Calu3 (cell line): ENCODE results near the gene SENP8. TPM values are rescaled to one million over a fixed set of nuclear protein-coding genes. Genes with fewer than 3 reads are reported as not detected.

Experiments used
- BruUV-seq: library from RNA; stranded (reverse); fragments of 400-500 nt; replicated peaks from 2 replicates; lab custom pipeline; 2021; lab: Mats Ljungman, UMichigan
- CTCF ChIA-PET: fragments of 300-600 bp; sonication (Branson Sonifier 250); formaldehyde crosslinking; loops from one replicate; lab custom pipeline; 2022; ENCODE audit warnings: antibody characterized with exemption; lab: Charles Lee
- DNase-seq: peaks from one replicate; pipeline ENCODE4 v3.0.0; 2022
- H3K27ac Mint-ChIP-seq: one replicate; pipeline ENCODE4 v1.8.0; 2022; ENCODE audit warnings: mixed read lengths; ENCODE audit not compliant: unreplicated experiment
- H3K27me3 Mint-ChIP-seq: one replicate; pipeline ENCODE4 v1.8.0; 2022; ENCODE audit warnings: mixed read lengths; ENCODE audit not compliant: unreplicated experiment
- H3K36me3 Mint-ChIP-seq: one replicate; pipeline ENCODE4 v1.8.0; 2022; ENCODE audit warnings: mild to moderate bottlenecking, moderate library complexity, mixed read lengths; ENCODE audit not compliant: insufficient read depth, unreplicated experiment
- H3K4me1 Mint-ChIP-seq: one replicate; pipeline ENCODE4 v1.8.0; 2022; ENCODE audit warnings: mild to moderate bottlenecking, low read depth, mixed read lengths; ENCODE audit not compliant: unreplicated experiment
- H3K4me3 Mint-ChIP-seq: one replicate; pipeline ENCODE4 v1.8.0; 2022; ENCODE audit warnings: mild to moderate bottlenecking, low read depth, moderate library complexity, mixed read lengths; ENCODE audit not compliant: unreplicated experiment
- H3K9me3 Mint-ChIP-seq: one replicate; pipeline ENCODE4 v1.8.0; 2022; ENCODE audit warnings: low read depth, mixed read lengths; ENCODE audit not compliant: unreplicated experiment
- CTCF ChIP-seq: fragments of 200-600 bp; IDR thresholded peaks from one replicate; pipeline ENCODE4 v1.8.0; 2022; ENCODE audit warnings: antibody characterized with exemption; ENCODE audit not compliant: unreplicated experiment
- intact Hi-C: fragments of 100-400 bp; cut with micrococcal nuclease; formaldehyde crosslinking; loops from one replicate; pipeline ENCODE4 v1.10.0; 2022; ENCODE audit not compliant: unreplicated experiment
- total RNA-seq: library from RNA; stranded (reverse); gene quantifications from 2 replicates; pipeline ENCODE4 v1.2.3, GENCODE V29; 2022

Gene SENP8
- total RNA-seq, 1 experiment from 2014 or later: 3.6 TPM

- no peak overlapping the region for H3K4me3 Mint-ChIP-seq
- H3K36me3 Mint-ChIP-seq: no peaks in the 10 kb centered on the region
- no peak for TF ChIP-seq CTCF
- no peak for DNase-seq
- intact Hi-C loops: no loop called here
- CTCF ChIA-PET: no interaction called here
- peaks cover 23% of the 10 kb centered on the region for H3K27me3 Mint-ChIP-seq
- BruUV-seq: no TSS peak
- no peaks in the 10 kb centered on the region for H3K9me3 Mint-ChIP-seq
- peaks cover 7% of the 10 kb centered on the region for H3K4me1 Mint-ChIP-seq
- H3K27ac Mint-ChIP-seq: no peak overlapping the region
Observed at GRCh38 chr15:72178976-72179585, 60.9 kb downstream of the SENP8 start.

DNA sequence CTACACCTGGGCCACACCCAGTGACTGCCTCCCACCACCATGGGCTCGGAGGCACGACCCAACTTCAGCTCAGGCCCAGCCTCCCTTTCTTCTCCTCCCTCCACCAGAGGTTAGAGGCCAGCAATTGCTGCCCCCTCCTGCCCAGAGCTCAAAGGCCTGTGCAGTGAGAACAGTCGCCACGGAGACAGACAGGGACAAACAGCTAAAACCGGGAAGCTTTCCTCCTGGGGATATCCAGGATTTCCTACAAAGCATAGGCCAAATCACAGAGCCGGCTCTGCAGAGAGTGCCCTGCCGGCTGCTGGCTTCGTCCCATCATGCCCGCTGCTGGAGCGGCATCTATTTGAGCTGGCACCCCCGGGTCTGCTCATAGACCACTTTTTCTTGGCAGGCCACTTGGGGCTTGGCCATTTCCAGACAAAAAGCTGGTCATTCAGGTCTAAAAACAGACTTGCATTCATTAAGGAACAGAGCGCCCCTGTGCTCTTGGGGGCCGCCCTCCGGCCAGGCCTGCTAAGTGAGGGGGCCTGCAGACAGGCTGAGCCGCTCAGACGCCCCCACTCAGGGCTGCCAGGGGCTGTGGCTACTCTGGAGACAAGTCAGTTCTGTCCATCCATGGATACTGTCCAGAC, 61.9 kb downstream of the SENP8 start:
- peaks cover 14% of the 10 kb centered on the region for H3K27me3 Mint-ChIP-seq
- no peak overlapping the region for H3K4me3 Mint-ChIP-seq
- DNase-seq: no peak
- H3K36me3 Mint-ChIP-seq: no peaks in the 10 kb centered on the region
- intact Hi-C loops: no loop called here
- peaks cover 4% of the 10 kb centered on the region for H3K4me1 Mint-ChIP-seq
- H3K9me3 Mint-ChIP-seq: no peaks in the 10 kb centered on the region
- no peak overlapping the region for H3K27ac Mint-ChIP-seq
- no peak for TF ChIP-seq CTCF
- BruUV-seq: no TSS peak
- CTCF ChIA-PET: no interaction called here

DNA sequence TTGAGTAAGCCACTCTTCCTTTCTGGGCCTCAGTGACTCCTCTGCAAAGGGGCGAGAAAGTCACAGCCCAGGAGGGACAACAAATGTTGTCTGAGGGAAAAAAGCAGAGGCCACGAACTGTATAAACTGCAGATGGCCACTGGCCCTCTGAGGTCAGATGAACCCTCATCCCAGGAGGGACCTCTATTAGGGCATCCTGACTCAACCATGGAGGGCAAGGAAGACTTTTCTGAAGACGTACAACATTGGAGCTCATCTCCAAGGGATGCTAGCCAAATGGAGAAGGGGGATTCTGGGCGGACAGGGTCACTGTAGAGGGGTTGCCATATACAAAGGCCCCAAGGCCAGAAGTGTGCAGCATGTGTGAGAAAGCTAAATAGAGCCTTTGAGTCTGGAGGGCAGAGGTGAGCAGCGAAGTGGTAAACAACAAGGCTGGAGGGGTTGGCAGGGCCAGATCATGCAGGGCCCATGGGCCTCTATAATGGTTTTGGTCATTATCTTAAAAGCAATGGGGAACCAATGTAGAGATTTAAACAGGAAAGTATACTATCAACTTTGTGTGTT, 62.6 kb downstream of the SENP8 start:
- peaks cover 6% of the 10 kb centered on the region for H3K27me3 Mint-ChIP-seq
- H3K27ac Mint-ChIP-seq: no peak overlapping the region
- no peaks in the 10 kb centered on the region for H3K4me1 Mint-ChIP-seq
- H3K36me3 Mint-ChIP-seq: no peaks in the 10 kb centered on the region
- H3K4me3 Mint-ChIP-seq: no peak overlapping the region
- intact Hi-C loops: no loop called here
- BruUV-seq: no TSS peak
- no peak for DNase-seq
- no peak for TF ChIP-seq CTCF
- H3K9me3 Mint-ChIP-seq: no peaks in the 10 kb centered on the region
- CTCF ChIA-PET: no interaction called here

- no TSS peak for BruUV-seq
- intact Hi-C loops: no loop called here
- H3K9me3 Mint-ChIP-seq: no peaks in the 10 kb centered on the region
- no peaks in the 10 kb centered on the region for H3K36me3 Mint-ChIP-seq
- no peaks in the 10 kb centered on the region for H3K4me1 Mint-ChIP-seq
- H3K27me3 Mint-ChIP-seq: no peaks in the 10 kb centered on the region
- TF ChIP-seq CTCF: no peak
- no peak overlapping the region for H3K27ac Mint-ChIP-seq
- CTCF ChIA-PET: interaction anchor here (0.6 kb wide), 1 partner anchor 724 kb away, joined by 4 read pairs; no protein-coding TSS in a partner anchor
- H3K4me3 Mint-ChIP-seq: no peak overlapping the region
- no peak for DNase-seq
Observed at GRCh38 chr15:72182244-72182643, 64.0 kb downstream of the SENP8 start.
